Neural cell (in vitro differentiated cells): ENCODE data around the gene CSPG4.

ENCODE experiments used
- CTCF ChIP-seq: fragments of 450-650 bp; IDR thresholded peaks from 2 replicates; pipeline ENCODE4 v1.5.1; 2014; ENCODE audit warnings: antibody characterized with exemption, mild to moderate bottlenecking, moderate library complexity; ENCODE audit not compliant: poor library complexity, severe bottlenecking
- EP300 ChIP-seq: fragments of 450-650 bp; conservative IDR thresholded peaks from 2 replicates; pipeline ENCODE4 v1.6.1; 2014; ENCODE audit warnings: antibody characterized with exemption, mild to moderate bottlenecking, moderate library complexity; ENCODE audit not compliant: poor library complexity, severe bottlenecking
- EZH2 ChIP-seq: fragments of 200-600, 300-800 bp; shearing (Covaris generic), sonication (generic); IDR thresholded peaks from 2 replicates; pipeline ENCODE4 v1.6.1; 2014; ENCODE audit warnings: antibody characterized with exemption, low read length, borderline replicate concordance, mild to moderate bottlenecking; ENCODE audit not compliant: insufficient read depth, poor library complexity, severe bottlenecking
- MXI1 ChIP-seq: fragments of 450-650 bp; conservative IDR thresholded peaks from 2 replicates; pipeline ENCODE4 v1.6.1; 2014; ENCODE audit warnings: antibody characterized with exemption, mild to moderate bottlenecking; ENCODE audit not compliant: poor library complexity, severe bottlenecking
- POLR2AphosphoS5 ChIP-seq: IDR thresholded peaks from 2 replicates; pipeline ENCODE4 v1.6.1; 2012
- RAD21 ChIP-seq: fragments of 450-650 bp; conservative IDR thresholded peaks from 2 replicates; pipeline ENCODE4 v1.6.1; 2014; ENCODE audit warnings: antibody characterized with exemption, mild to moderate bottlenecking, moderate library complexity
- REST ChIP-seq: IDR thresholded peaks from 2 replicates; pipeline ENCODE4 v1.6.1; 2012; ENCODE audit warnings: borderline replicate concordance
- SMC3 ChIP-seq: fragments of 450-650 bp; conservative IDR thresholded peaks from 2 replicates; pipeline ENCODE4 v1.6.1; 2014; ENCODE audit warnings: antibody characterized with exemption, mild to moderate bottlenecking, moderate library complexity; ENCODE audit not compliant: poor library complexity
- TAF1 ChIP-seq: IDR thresholded peaks from 2 replicates; pipeline ENCODE4 v1.6.1; 2012; ENCODE audit warnings: low read depth

DNA sequence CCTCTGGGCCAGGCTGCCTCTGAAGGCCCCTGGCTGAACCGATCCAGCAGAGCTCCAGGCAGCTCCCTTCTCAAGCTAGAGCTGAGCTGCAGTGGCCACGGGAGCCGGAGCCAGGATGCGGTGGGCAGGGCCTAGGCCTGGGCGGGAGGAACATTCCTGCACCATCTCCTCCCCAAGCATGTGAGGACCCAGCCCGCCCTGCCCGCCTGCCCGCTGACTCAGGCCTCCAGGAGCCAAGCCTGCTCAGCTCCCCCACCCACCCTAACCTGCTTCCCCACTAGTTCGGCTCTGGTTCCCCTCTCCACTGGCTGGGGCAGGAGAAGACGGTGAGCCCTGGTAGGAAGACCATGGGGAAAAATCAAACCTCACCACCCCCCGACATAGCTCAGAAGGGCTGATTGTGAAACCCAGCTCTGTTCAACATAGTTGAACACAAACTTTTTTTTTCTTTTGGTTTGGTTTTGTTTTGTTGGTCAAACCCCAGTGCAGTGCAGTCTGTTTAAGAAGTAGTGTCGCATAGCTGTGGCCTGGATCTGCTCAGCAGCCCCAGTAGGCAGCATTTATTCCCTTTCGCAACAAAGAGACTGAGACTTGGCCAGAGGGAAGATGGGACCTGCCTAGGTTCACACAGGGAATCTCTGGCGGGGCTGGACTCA lies 51.4 kb downstream of the CSPG4 start:
- TF ChIP-seq EZH2 (no peak), CTCF (no peak), TAF1 (no peak), RAD21 (no peak), EP300 (no peak), REST (no peak), SMC3 (no peak), POLR2AphosphoS5 (no peak), MXI1 (no peak)
